ENCODE results near the gene ASCC1.

DNA sequence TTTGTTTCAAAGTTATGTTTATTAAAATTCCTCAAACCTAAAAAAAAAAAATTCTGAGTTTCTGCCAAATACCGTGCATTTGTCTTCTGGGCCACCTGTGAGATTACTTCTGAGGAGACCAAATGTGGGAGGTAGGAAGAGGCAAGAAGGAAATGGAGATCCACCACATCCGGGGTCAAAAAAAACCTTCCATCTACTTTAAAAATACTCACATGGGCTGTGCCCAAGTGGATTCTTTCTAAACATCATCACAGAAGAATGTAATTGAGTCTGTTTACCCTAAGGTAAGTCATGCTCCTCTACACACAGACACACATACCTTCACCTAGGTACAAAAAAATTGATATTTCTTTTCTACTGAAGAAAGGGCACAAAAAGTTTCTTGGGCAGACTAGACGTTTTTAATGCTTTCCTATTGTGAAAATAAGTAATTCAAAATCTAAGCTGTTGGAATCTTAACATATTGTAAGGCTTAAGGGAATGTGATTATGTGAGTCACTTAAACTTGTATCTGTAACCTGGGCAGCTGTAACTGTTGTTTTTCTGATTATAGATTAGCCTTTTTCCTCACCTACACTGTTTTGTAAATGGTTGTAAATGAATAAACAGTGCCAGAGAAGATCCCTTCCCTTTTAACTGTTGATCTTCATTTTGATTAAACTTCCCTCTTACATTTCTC lies 108.6 kb downstream of the ASCC1 start:
- TF ChIP-seq, protein P1, sequence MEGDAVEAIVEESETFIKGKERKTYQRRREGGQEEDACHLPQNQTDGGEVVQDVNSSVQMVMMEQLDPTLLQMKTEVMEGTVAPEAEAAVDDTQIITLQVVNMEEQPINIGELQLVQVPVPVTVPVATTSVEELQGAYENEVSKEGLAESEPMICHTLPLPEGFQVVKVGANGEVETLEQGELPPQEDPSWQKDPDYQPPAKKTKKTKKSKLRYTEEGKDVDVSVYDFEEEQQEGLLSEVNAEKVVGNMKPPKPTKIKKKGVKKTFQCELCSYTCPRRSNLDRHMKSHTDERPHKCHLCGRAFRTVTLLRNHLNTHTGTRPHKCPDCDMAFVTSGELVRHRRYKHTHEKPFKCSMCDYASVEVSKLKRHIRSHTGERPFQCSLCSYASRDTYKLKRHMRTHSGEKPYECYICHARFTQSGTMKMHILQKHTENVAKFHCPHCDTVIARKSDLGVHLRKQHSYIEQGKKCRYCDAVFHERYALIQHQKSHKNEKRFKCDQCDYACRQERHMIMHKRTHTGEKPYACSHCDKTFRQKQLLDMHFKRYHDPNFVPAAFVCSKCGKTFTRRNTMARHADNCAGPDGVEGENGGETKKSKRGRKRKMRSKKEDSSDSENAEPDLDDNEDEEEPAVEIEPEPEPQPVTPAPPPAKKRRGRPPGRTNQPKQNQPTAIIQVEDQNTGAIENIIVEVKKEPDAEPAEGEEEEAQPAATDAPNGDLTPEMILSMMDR (IDR thresholded peaks at IDR 0.05) = no peak
- no peak for TF ChIP-seq EZH2 (IDR thresholded peaks at IDR 0.05; ENCODE audit: borderline replicate concordance, insufficient read depth, low read depth, low read length, poor library complexity, severe bottlenecking)
